Endothelial cell (in vitro differentiated cells): ENCODE data around the gene CFAP97. TPM values are rescaled to one million over a fixed set of nuclear protein-coding genes. Genes with fewer than 3 reads are reported as not detected.

Source experiments
- DNase-seq: peaks from one replicate; pipeline ENCODE4 v3.0.0; 2021; ENCODE audit warnings: low spot score
- H3K27ac Mint-ChIP-seq: one replicate; pipeline ENCODE4 v1.8.0; 2021; ENCODE audit warnings: mixed read lengths, inconsistent platforms; ENCODE audit not compliant: unreplicated experiment
- H3K27me3 Mint-ChIP-seq: one replicate; pipeline ENCODE4 v1.8.0; 2021; ENCODE audit warnings: mild to moderate bottlenecking, moderate library complexity, mixed read lengths, inconsistent platforms; ENCODE audit not compliant: unreplicated experiment
- H3K36me3 Mint-ChIP-seq: one replicate; pipeline ENCODE4 v1.8.0; 2021; ENCODE audit warnings: mild to moderate bottlenecking, low read depth, mixed read lengths, inconsistent platforms; ENCODE audit not compliant: unreplicated experiment
- H3K4me1 Mint-ChIP-seq: one replicate; pipeline ENCODE4 v1.8.0; 2021; ENCODE audit warnings: mild to moderate bottlenecking, mixed read lengths, inconsistent platforms; ENCODE audit not compliant: unreplicated experiment
- H3K4me3 Mint-ChIP-seq: one replicate; pipeline ENCODE4 v1.8.0; 2021; ENCODE audit warnings: mild to moderate bottlenecking, mixed read lengths, inconsistent platforms; ENCODE audit not compliant: unreplicated experiment
- H3K9me3 Mint-ChIP-seq: one replicate; pipeline ENCODE4 v1.8.0; 2021; ENCODE audit warnings: mixed read lengths, inconsistent platforms; ENCODE audit not compliant: unreplicated experiment
- CTCF ChIP-seq: fragments of 200-600 bp; sonication (generic); IDR thresholded peaks from one replicate; pipeline ENCODE4 v1.5.0; 2021; ENCODE audit warnings: antibody characterized with exemption; ENCODE audit not compliant: unreplicated experiment
- total RNA-seq: library from RNA; stranded (reverse); fragmentation: NEBNext Ultra II Directional; extraction: Animal tissue kit (Norgen Biotek cat#: 25700); gene quantifications from one replicate; pipeline ENCODE4 v1.2.1, GENCODE V29; 2021; ENCODE audit not compliant: unreplicated experiment

The CFAP97 gene
- total RNA-seq, 1 donor from 2014 or later = 18.2 TPM

- Mint-ChIP-seq H3K4me1 (peaks cover 5% of the 10 kb centered on the region), H3K27ac (no peak overlapping the region), H3K36me3 (peaks cover 18% of the 10 kb centered on the region), H3K9me3 (no peaks in the 10 kb centered on the region), H3K4me3 (no peak overlapping the region), H3K27me3 (no peaks in the 10 kb centered on the region)
- DNase-seq = no peak
- no peak for TF ChIP-seq CTCF
Observed at GRCh38 chr4:185238215-185238681, 34.4 kb upstream of the CFAP97 start.

- Mint-ChIP-seq H3K4me3 (no peak overlapping the region), H3K4me1 (peaks cover 5% of the 10 kb centered on the region), H3K9me3 (no peaks in the 10 kb centered on the region), H3K36me3 (peaks cover 18% of the 10 kb centered on the region), H3K27ac (peak overlapping the region; percentile 77), H3K27me3 (no peaks in the 10 kb centered on the region)
- no peak for TF ChIP-seq CTCF
- no peak for DNase-seq
Observed at GRCh38 chr4:185237175-185237574, 33.4 kb upstream of the CFAP97 start.

- peaks cover 12% of the 10 kb centered on the region for H3K36me3 Mint-ChIP-seq
- no peak for DNase-seq
Observed at GRCh38 chr4:185235843-185236503, 32.2 kb upstream of the CFAP97 start.

GRCh38 chr4:185235119-185235842 lies 31.5 kb upstream of the CFAP97 start:
- H3K4me3 Mint-ChIP-seq = no peak overlapping the region

More at GRCh38 chr4:185235843-185236503, 32.2 kb upstream of the CFAP97 start:
- H3K4me3 Mint-ChIP-seq = no peak overlapping the region
- TF ChIP-seq CTCF = no peak
- H3K27ac Mint-ChIP-seq = no peak overlapping the region
- H3K4me1 Mint-ChIP-seq = peaks cover 5% of the 10 kb centered on the region
- H3K27me3 Mint-ChIP-seq = no peaks in the 10 kb centered on the region
- no peaks in the 10 kb centered on the region for H3K9me3 Mint-ChIP-seq

More at GRCh38 chr4:185235119-185235842, 31.5 kb upstream of the CFAP97 start:
- Mint-ChIP-seq H3K9me3 (no peaks in the 10 kb centered on the region), H3K27ac (no peak overlapping the region), H3K4me1 (peaks cover 5% of the 10 kb centered on the region), H3K27me3 (no peaks in the 10 kb centered on the region), H3K36me3 (peaks cover 12% of the 10 kb centered on the region)
- DNase-seq = no peak
- TF ChIP-seq CTCF = no peak
